ENCODE data around the gene LEF1.

- TF ChIP-seq SIN3A (IDR thresholded peaks at IDR 0.05; ENCODE audit: borderline replicate concordance, insufficient read depth, low read length) (no peak), REST (IDR thresholded peaks at IDR 0.05; ENCODE audit: insufficient read depth in 1 of 2, low read depth in 2 of 2, low read length in 2 of 2) (no peak), TAF1 (IDR thresholded peaks at IDR 0.05; ENCODE audit: borderline replicate concordance, insufficient read depth, low read length) (no peak), POLR2AphosphoS5 (IDR thresholded peaks at IDR 0.05; ENCODE audit: low read depth, low read length) (no peak)
Observed at GRCh38 chr4:108130955-108131354, 37.8 kb downstream of the LEF1 start.

All from PFSK-1 (cell line).